Esophagus muscularis mucosa (tissue), 3 donors: Measurements from ENCODE around the gene SLC24A3.

ENCODE experiments used
- CTCF ChIP-seq, 3 experiments: fragments of 200-600 bp in 2 of 3; fragments of 450-650 bp in 1 of 3; sonication (generic) in 2 of 3; IDR thresholded peaks; one replicate each; pipeline ENCODE4 v1.5.1; 2017 to 2019; ENCODE audit warnings: antibody characterized with exemption in 3 of 3, mild to moderate bottlenecking in 2 of 3, moderate library complexity in 1 of 3
- EP300 ChIP-seq: sonication (generic); formaldehyde crosslinking; IDR thresholded peaks from one replicate; pipeline ENCODE4 v1.6.1; 2017; ENCODE audit warnings: antibody characterized with exemption

- no peak for TF ChIP-seq CTCF (IDR thresholded peaks at IDR 0.05)
- no peak for TF ChIP-seq EP300
Measured at GRCh38 chr20:19709635-19710335, 497.3 kb downstream of the SLC24A3 start.
